Cardiac fibroblast (primary cell): ENCODE measurements around the gene PAM.

ENCODE experiments used
- DNase-seq, 2 donors: peaks; one replicate each; pipeline versions ENCODE4 v3.0.0 to v3.0.0-alpha.2; 2010; ENCODE audit warnings: low read depth in 2 of 2
- H3K4me3 ChIP-seq, 2 donors: replicated peaks in 1 of 2; 1 replicate in 1 of 2; 2 replicates in 1 of 2; pipeline ENCODE4 v1.5.1; 2011; ENCODE audit warnings: low read depth in 2 of 2, low read length in 2 of 2, mild to moderate bottlenecking in 2 of 2, moderate library complexity in 1 of 2
- TF ChIP-seq, protein P1 (sequence below): IDR thresholded peaks from one replicate; pipeline ENCODE4 v1.5.1; 2011; ENCODE audit warnings: low read depth, mild to moderate bottlenecking, low read length, inconsistent platforms

The PAM gene

DNA sequence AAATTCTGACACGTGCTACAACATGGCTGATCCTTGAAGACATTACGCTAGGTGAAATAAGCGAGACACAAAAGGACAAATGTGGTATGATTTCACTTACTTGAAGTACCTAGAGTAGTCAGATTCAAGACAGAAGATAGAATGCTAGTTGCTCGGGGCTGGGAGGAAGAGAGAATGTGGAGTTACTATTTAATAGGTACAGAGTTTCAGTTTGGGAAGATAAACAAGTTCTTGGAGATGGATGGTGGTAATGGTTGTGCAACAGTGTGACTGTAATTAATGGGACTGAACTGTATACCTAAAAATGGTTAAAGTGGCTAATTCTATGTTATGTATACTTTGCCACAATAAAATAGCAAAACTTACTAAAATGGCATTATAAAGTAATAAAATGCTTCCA is 34.4 kb downstream of the PAM start:
- TF ChIP-seq, protein P1, sequence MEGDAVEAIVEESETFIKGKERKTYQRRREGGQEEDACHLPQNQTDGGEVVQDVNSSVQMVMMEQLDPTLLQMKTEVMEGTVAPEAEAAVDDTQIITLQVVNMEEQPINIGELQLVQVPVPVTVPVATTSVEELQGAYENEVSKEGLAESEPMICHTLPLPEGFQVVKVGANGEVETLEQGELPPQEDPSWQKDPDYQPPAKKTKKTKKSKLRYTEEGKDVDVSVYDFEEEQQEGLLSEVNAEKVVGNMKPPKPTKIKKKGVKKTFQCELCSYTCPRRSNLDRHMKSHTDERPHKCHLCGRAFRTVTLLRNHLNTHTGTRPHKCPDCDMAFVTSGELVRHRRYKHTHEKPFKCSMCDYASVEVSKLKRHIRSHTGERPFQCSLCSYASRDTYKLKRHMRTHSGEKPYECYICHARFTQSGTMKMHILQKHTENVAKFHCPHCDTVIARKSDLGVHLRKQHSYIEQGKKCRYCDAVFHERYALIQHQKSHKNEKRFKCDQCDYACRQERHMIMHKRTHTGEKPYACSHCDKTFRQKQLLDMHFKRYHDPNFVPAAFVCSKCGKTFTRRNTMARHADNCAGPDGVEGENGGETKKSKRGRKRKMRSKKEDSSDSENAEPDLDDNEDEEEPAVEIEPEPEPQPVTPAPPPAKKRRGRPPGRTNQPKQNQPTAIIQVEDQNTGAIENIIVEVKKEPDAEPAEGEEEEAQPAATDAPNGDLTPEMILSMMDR, result no peak

DNA sequence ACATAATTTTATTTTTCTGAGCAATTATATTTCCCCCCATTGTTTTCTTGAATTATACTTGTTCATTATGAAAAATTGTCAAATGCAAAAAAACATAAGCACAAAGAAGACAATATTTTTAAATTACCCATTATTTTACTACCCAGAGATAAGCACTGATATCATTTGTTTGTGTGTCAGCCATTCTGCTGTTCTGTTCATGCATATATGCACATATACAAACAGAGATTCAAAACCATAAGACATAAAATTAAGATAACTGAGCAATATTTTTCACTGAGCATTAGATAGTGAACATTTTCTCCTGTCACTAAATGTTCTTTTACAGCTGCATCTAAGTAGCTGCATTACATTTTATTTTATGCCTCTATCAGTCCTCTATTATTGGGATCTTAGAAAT is 35.6 kb downstream of the PAM start:
- no peak overlapping the region for H3K4me3 ChIP-seq
- TF ChIP-seq, protein P1, result no peak
- DNase-seq, result no peak

More for the DNA sequence above, 34.4 kb downstream of the PAM start:
- no peak for DNase-seq
- no peak overlapping the region for H3K4me3 ChIP-seq

DNA sequence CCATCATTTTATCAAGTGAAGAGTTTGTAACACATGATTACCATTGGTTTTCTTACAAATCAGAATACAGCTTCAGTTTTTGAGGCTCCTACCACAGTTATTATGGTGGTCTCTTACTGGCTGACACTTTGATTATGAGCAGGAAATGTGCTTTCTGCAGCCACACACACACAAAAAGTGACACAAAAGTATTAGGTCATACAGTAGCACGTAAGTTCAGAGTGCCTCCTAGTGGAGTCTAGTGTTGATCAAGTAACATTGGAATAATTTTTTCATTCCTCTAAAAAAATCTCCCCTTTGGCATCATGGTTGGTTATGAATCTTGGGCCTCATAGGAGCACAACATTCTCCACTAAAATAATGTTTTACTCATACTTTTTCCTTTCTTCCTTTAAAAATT is 37.6 kb downstream of the PAM start:
- TF ChIP-seq, protein P1, result peak; percentile 44
- no peak overlapping the region for H3K4me3 ChIP-seq
- peak; percentile 19 to 63 for DNase-seq

DNA sequence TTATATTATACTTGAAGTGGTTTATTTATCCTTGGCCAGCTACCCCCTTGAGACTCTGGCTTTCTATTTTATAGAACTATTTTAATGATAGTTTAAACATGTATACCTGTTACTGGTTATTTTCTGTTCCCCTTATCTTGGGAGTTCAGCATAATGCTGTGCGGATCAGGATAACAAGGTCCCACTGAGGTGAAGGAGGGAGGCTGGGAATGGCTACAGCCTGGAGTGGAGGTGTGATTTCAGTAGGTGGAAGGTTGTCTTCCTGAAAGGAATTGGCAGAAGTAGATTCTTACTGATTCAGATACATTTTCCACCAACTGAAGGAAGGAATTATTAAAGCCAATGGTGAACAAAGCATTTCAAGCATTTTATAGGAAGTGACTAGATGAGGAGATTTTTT is 38.9 kb downstream of the PAM start:
- H3K4me3 ChIP-seq, result no peak overlapping the region
- DNase-seq, result no peak
- TF ChIP-seq, protein P1, result no peak

DNA sequence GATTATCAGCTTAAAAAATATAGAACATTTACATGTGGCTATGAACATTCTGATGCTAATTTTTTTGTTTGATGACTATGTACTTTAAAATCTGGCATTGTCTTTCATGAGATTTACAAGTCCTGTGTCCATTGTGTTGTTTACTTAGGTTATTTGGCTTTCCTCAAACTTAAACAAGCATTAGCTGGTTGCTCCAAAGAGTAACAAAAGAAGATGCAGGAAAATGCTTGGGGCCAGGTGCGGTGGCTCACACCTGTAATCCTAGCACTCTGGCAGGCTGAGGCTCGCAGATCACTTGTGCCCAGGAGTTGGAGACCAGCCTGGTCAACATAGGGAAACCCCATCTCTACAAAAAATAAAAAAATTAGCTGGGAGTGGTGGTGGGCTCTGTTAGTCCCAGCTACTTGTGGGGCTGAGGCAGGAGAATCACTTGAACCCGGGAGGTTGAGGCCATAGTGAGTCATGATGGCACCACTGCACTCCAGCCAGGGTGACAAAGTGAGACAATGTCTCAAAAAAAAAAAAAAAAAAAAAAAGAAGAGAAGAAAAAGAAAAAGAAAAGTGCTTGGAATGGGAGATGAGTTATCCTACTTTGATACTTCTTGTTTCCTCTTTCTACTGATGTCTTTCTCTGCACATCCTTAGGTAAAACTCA is 39.7 kb downstream of the PAM start:
- DNase-seq, result no peak
- TF ChIP-seq, protein P1, result no peak
- H3K4me3 ChIP-seq, result no peak overlapping the region

DNA sequence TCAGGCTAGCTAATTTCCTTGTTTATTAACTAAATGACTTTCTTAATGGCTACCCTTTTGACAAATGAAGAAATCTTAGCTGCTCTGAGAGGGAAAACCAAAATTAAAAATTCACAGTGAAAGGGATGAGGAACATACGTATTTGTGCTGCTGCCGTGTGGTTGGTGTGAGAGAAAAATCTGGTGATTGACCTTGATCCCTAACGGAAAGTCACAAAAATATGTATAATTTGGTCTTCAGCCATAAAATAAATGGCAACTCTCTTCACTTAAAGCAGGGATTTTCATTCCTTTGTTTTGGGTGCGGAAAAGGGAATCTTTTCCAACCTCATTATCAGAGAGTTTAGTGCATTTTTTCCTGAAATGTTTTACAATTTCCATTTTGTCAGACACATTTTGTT is 40.4 kb downstream of the PAM start:
- DNase-seq, result no peak
- no peak overlapping the region for H3K4me3 ChIP-seq
- TF ChIP-seq, protein P1, result no peak

DNA sequence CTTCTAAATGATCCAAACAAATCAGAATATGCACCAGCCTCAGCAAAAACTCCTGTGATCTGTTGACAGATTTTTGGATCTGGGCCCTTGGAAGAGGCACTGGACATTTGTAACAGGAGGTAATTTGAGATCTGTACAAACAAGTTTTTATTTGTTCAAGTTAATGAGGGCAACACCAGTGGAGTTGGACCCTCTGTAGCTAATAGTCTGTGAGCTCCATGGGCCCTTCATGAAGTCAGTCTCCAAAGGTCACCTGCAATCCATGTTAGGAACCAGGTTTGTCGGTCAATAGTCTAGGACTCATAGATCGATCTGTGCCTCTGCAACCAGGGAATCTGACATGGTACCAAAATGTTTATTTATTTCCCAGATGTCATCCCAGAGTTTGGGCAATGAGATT is 40.9 kb downstream of the PAM start:
- TF ChIP-seq, protein P1, result no peak
- peak in 1 of 2 donors; percentile 16 for DNase-seq
- no peak overlapping the region for H3K4me3 ChIP-seq
